NT2/D1 (cell line): ENCODE measurements around the gene STAT4.

Experiments used
- SUZ12 ChIP-seq: IDR thresholded peaks from 2 replicates; pipeline ENCODE4 v1.6.1; 2011; ENCODE audit not compliant: insufficient read length, insufficient read depth; ENCODE audit errors: extremely low read depth
- YY1 ChIP-seq: IDR thresholded peaks from 2 replicates; pipeline ENCODE4 v1.6.1; 2011; ENCODE audit not compliant: insufficient read length, insufficient read depth
- ZNF274 ChIP-seq: IDR thresholded peaks from 2 replicates; pipeline ENCODE4 v1.6.1; 2011; ENCODE audit warnings: mild to moderate bottlenecking, low read depth, low read length

- no peak for TF ChIP-seq ZNF274
- TF ChIP-seq YY1: no peak
- TF ChIP-seq SUZ12: no peak
Measured at GRCh38 chr2:191151331-191151730, 537 bp upstream of the STAT4 start.
